H9 (cell line): ENCODE results near the gene EPB41L4A. TPM values are rescaled to one million over a fixed set of nuclear protein-coding genes. Genes with fewer than 3 reads are reported as not detected.

Source experiments
- DNase-seq: peaks from one replicate; pipeline ENCODE4 v3.0.0-alpha.2; 2017
- H2AFZ ChIP-seq: one replicate; pipeline ENCODE4 v1.6.1; 2013; ENCODE audit warnings: mild to moderate bottlenecking, low read length, control low read depth, moderate library complexity
- H2AK5ac ChIP-seq: 2 replicates; pipeline ENCODE4 v1.6.1; 2013; ENCODE audit warnings: low read length, control low read depth, mixed read lengths; ENCODE audit not compliant: insufficient read length
- H2BK120ac ChIP-seq: one replicate; pipeline ENCODE4 v1.6.1; 2013; ENCODE audit warnings: low read depth, mild to moderate bottlenecking, low read length, control low read depth, inconsistent platforms; ENCODE audit not compliant: poor library complexity, severe bottlenecking
- H2BK12ac ChIP-seq: 2 replicates; pipeline ENCODE4 v1.6.1; 2013; ENCODE audit warnings: low read length, control low read depth, mixed read lengths, low read depth; ENCODE audit not compliant: insufficient read length
- H2BK15ac ChIP-seq: 2 replicates; pipeline ENCODE4 v1.6.1; 2013; ENCODE audit warnings: low read depth, low read length, control low read depth
- H2BK20ac ChIP-seq: one replicate; pipeline ENCODE4 v1.6.1; 2013; ENCODE audit warnings: low read depth, mild to moderate bottlenecking, low read length, control low read depth, inconsistent platforms; ENCODE audit not compliant: poor library complexity, severe bottlenecking
- H2BK5ac ChIP-seq: 2 replicates; pipeline ENCODE4 v1.6.1; 2013; ENCODE audit warnings: low read length, control low read depth, mixed read lengths; ENCODE audit not compliant: insufficient read length
- H3K14ac ChIP-seq: 2 replicates; pipeline ENCODE4 v1.6.1; 2013; ENCODE audit warnings: low read length, control low read depth; ENCODE audit not compliant: insufficient read depth
- H3K18ac ChIP-seq: 2 replicates; pipeline ENCODE4 v1.6.1; 2013; ENCODE audit warnings: low read depth, mild to moderate bottlenecking, mixed read lengths, low read length, control low read depth; ENCODE audit not compliant: insufficient read length
- H3K23ac ChIP-seq: 2 replicates; pipeline ENCODE4 v1.6.1; 2013; ENCODE audit warnings: low read length, control low read depth, mixed read lengths, low read depth; ENCODE audit not compliant: insufficient read length
- H3K23me2 ChIP-seq: 2 replicates; pipeline ENCODE4 v1.6.1; 2013; ENCODE audit warnings: low read depth, mild to moderate bottlenecking, mixed read lengths, low read length, control low read depth; ENCODE audit not compliant: insufficient read length, poor library complexity, severe bottlenecking
- H3K27ac ChIP-seq: 2 replicates; pipeline ENCODE4 v1.5.1; 2013; ENCODE audit warnings: low read length, control low read depth, mixed read lengths, low read depth; ENCODE audit not compliant: insufficient read length
- H3K27me3 ChIP-seq: 2 replicates; pipeline ENCODE4 v1.6.1; 2013; ENCODE audit warnings: low read length, control low read depth, inconsistent platforms; ENCODE audit not compliant: insufficient read depth
- H3K4ac ChIP-seq: 2 replicates; pipeline ENCODE4 v1.6.1; 2013; ENCODE audit warnings: low read depth, mild to moderate bottlenecking, control low read depth, inconsistent platforms, low read length, moderate library complexity
- H3K4me1 ChIP-seq: 2 replicates; pipeline ENCODE4 v1.6.1; 2013; ENCODE audit warnings: low read length, control low read depth, inconsistent platforms; ENCODE audit not compliant: insufficient read depth
- H3K4me2 ChIP-seq: 2 replicates; pipeline ENCODE4 v1.6.1; 2013; ENCODE audit warnings: low read length, control low read depth, mixed read lengths; ENCODE audit not compliant: insufficient read length, insufficient read depth
- H3K56ac ChIP-seq: 2 replicates; pipeline ENCODE4 v1.6.1; 2013; ENCODE audit warnings: low read depth, mild to moderate bottlenecking, mixed read lengths, low read length, control low read depth; ENCODE audit not compliant: insufficient read length
- H3K79me1 ChIP-seq: 2 replicates; pipeline ENCODE4 v1.6.1; 2013; ENCODE audit warnings: low read depth, mild to moderate bottlenecking, moderate library complexity, low read length, control low read depth, inconsistent platforms; ENCODE audit not compliant: insufficient read depth, poor library complexity, severe bottlenecking
- H3K79me2 ChIP-seq: 2 replicates; pipeline ENCODE4 v1.6.1; 2013; ENCODE audit warnings: low read length, control low read depth, inconsistent platforms; ENCODE audit not compliant: insufficient read depth
- H3K9ac ChIP-seq: 2 replicates; pipeline ENCODE4 v1.6.1; 2013; ENCODE audit warnings: low read length, control low read depth, mixed read lengths; ENCODE audit not compliant: insufficient read length; ENCODE audit errors: extremely low read depth
- H3K9me3 ChIP-seq: one replicate; pipeline ENCODE4 v1.6.1; 2013; ENCODE audit warnings: low read depth, low read length, inconsistent platforms; ENCODE audit not compliant: control insufficient read depth
- H3T11ph ChIP-seq: one replicate; pipeline ENCODE4 v1.6.1; 2013; ENCODE audit warnings: mild to moderate bottlenecking, low read length, control low read depth, inconsistent platforms
- H4K20me1 ChIP-seq: one replicate; pipeline ENCODE4 v1.6.1; 2013; ENCODE audit not compliant: control insufficient read depth, insufficient read length, insufficient read depth
- H4K5ac ChIP-seq: 2 replicates; pipeline ENCODE4 v1.6.1; 2013; ENCODE audit warnings: low read depth, mild to moderate bottlenecking, mixed read lengths, low read length, control low read depth; ENCODE audit not compliant: insufficient read length
- H4K8ac ChIP-seq: replicated peaks from 2 replicates; pipeline ENCODE4 v1.6.1; 2013; ENCODE audit warnings: low read length, control low read depth, mixed read lengths, low read depth; ENCODE audit not compliant: insufficient read length
- H4K91ac ChIP-seq: 2 replicates; pipeline ENCODE4 v1.6.1; 2013; ENCODE audit warnings: low read depth, mild to moderate bottlenecking, moderate library complexity, mixed read lengths, low read length, control low read depth; ENCODE audit not compliant: insufficient read length
- H3K27ac Mint-ChIP-seq, 3 experiments: 2 replicates in 2 of 3; 3 replicates in 1 of 3; pipeline ENCODE4 v1.8.0; 2020 to 2021; ENCODE audit warnings: mixed read lengths in 3 of 3, mild to moderate bottlenecking in 1 of 3, moderate library complexity in 1 of 3
- H3K27me3 Mint-ChIP-seq: 2 replicates; pipeline ENCODE4 v1.8.0; 2021; ENCODE audit warnings: low read depth, mild to moderate bottlenecking, moderate library complexity, mixed read lengths
- H3K36me3 Mint-ChIP-seq, 3 experiments: 2 replicates in 2 of 3; 3 replicates in 1 of 3; pipeline ENCODE4 v1.8.0; 2020 to 2021; ENCODE audit warnings: low read depth in 3 of 3, mixed read lengths in 3 of 3; ENCODE audit not compliant: insufficient read depth in 1 of 3
- H3K4me1 Mint-ChIP-seq, 2 experiments: 2 replicates each; pipeline ENCODE4 v1.8.0; 2020; ENCODE audit warnings: mixed read lengths in 2 of 2
- H3K4me3 Mint-ChIP-seq, 2 experiments: 2 replicates in 1 of 2; 3 replicates in 1 of 2; pipeline ENCODE4 v1.8.0; 2020 to 2021; ENCODE audit warnings: mild to moderate bottlenecking in 2 of 2, mixed read lengths in 2 of 2, moderate library complexity in 1 of 2
- H3K9me3 Mint-ChIP-seq, 2 experiments: 2 replicates in 1 of 2; 3 replicates in 1 of 2; pipeline ENCODE4 v1.8.0; 2020; ENCODE audit warnings: mild to moderate bottlenecking in 2 of 2, mixed read lengths in 2 of 2, moderate library complexity in 1 of 2
- WGBS: extraction: QIAGEN DNeasy Blood & Tissue Kit; methylation state at CpG from one replicate; pipeline ENCODE4 v1.1.7; 2013; ENCODE audit warnings: missing lambda C conversion rate, low lambda C conversion rate, mixed read lengths; ENCODE audit not compliant: insufficient read length; ENCODE audit errors: extremely low coverage; 5-methylcytosine and 5-hydroxymethylcytosine counted together
- total RNA-seq: library from RNA; stranded (reverse); gene quantifications from 2 replicates; pipeline ENCODE4 v1.2.1, GENCODE V29; 2021
- TF ChIP-seq, protein P1 (sequence below): fragments of 200-600 bp; sonication (generic); conservative IDR thresholded peaks from 3 replicates; pipeline ENCODE4 v1.8.0; 2021; ENCODE audit warnings: antibody characterized with exemption, mild to moderate bottlenecking

The EPB41L4A gene
- total RNA-seq, 1 experiment from 2014 or later: 4.9 TPM

DNA sequence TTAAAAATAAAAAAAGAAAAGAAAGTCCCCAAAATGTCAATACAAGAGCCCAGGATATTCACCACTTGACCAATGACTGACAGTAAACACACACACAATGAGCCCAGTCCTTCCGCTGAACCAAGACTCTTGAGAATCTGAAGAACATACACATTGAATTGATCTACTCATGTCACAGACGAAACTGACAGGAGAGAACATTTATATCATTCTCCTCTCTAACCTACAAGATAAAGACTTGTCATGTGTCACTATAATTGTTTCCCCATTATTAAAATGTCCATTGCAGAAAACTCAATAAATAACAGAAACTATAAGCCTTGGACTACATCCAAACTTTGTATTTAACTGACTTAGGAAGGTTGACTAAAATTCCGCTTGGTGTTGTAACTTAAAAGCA lies 296.7 kb downstream of the EPB41L4A start:
- no peak for DNase-seq
- Histone ChIP-seq H3K4me2 (no peak overlapping the region), H2BK5ac (no peak overlapping the region)

More for the DNA sequence above, 296.7 kb downstream of the EPB41L4A start:
- Histone ChIP-seq H4K91ac (no peak overlapping the region), H3T11ph (no peak overlapping the region), H4K5ac (no peak overlapping the region), H3K27me3 (no peaks in the 10 kb centered on the region), H3K9me3 (no peaks in the 10 kb centered on the region), H3K9ac (no peak overlapping the region), H2BK12ac (no peak overlapping the region), H3K79me1 (no peaks in the 10 kb centered on the region), H4K8ac (no peak overlapping the region), H2BK20ac (no peak overlapping the region), H2BK15ac (no peak overlapping the region), H3K23ac (no peak overlapping the region), H4K20me1 (no peaks in the 10 kb centered on the region), H3K27ac (no peak overlapping the region), H3K56ac (no peak overlapping the region), H3K4me1 (no peaks in the 10 kb centered on the region), H3K79me2 (no peaks in the 10 kb centered on the region), H2AK5ac (no peak overlapping the region), H2BK120ac (no peak overlapping the region), H3K23me2 (no peaks in the 10 kb centered on the region), H3K4ac (no peak overlapping the region), H3K18ac (no peak overlapping the region), H2AFZ (no peak overlapping the region), H3K14ac (no peak overlapping the region)
- no peak overlapping the region for H3K27ac Mint-ChIP-seq
- peaks cover 1% of the 10 kb centered on the region; the same call in 1 of the 2 replicates for H3K27me3 Mint-ChIP-seq
- H3K36me3 Mint-ChIP-seq: no peaks in the 10 kb centered on the region
- TF ChIP-seq, protein P1, sequence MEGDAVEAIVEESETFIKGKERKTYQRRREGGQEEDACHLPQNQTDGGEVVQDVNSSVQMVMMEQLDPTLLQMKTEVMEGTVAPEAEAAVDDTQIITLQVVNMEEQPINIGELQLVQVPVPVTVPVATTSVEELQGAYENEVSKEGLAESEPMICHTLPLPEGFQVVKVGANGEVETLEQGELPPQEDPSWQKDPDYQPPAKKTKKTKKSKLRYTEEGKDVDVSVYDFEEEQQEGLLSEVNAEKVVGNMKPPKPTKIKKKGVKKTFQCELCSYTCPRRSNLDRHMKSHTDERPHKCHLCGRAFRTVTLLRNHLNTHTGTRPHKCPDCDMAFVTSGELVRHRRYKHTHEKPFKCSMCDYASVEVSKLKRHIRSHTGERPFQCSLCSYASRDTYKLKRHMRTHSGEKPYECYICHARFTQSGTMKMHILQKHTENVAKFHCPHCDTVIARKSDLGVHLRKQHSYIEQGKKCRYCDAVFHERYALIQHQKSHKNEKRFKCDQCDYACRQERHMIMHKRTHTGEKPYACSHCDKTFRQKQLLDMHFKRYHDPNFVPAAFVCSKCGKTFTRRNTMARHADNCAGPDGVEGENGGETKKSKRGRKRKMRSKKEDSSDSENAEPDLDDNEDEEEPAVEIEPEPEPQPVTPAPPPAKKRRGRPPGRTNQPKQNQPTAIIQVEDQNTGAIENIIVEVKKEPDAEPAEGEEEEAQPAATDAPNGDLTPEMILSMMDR: no peak
- H3K4me1 Mint-ChIP-seq: peaks cover 8% of the 10 kb centered on the region in 2 experiments; a peak in 3 of 4 replicates
- WGBS: no CpG with 5 or more reads among the region's 3 CpGs
- no peaks in the 10 kb centered on the region for H3K9me3 Mint-ChIP-seq
- H3K4me3 Mint-ChIP-seq: no peak overlapping the region
